ENCODE results near the gene ZNF565.
"Not testable (repeated sequence)": the region's sequence is repeated elsewhere in the genome, so short reads cannot be mapped to it uniquely, and the experiment has no call there.

ZNF565 gene

GRCh38 chr19:36212895-36213294, 1.6 kb downstream of the ZNF565 start:
- DNase-seq (ENCODE audit: low read depth) = no peak

- DNase-seq (ENCODE audit: low read depth) = no peak
These were observed 4.0 kb downstream of the ZNF565 start for GRCh38 chr19:36210497-36210896.

- no peak for DNase-seq (ENCODE audit: low read depth)
These were observed 5.1 kb downstream of the ZNF565 start for GRCh38 chr19:36209372-36209771.

GRCh38 chr19:36207605-36208252, 6.7 kb downstream of the ZNF565 start:
- DNase-seq (ENCODE audit: low read depth) = no peak

- no peak for DNase-seq (ENCODE audit: low read depth)
These were observed 11.2 kb downstream of the ZNF565 start for GRCh38 chr19:36203293-36203692.

GRCh38 chr19:36201684-36202083, 12.8 kb downstream of the ZNF565 start:
- no peak for DNase-seq (ENCODE audit: low read depth)

- DNase-seq (ENCODE audit: low read depth) = no peak
These were observed 16.3 kb downstream of the ZNF565 start for GRCh38 chr19:36198119-36198518.

- DNase-seq (ENCODE audit: low read depth) = no peak
These were observed 18.2 kb downstream of the ZNF565 start for GRCh38 chr19:36196249-36196648.

GRCh38 chr19:36186722-36187121, 27.7 kb downstream of the ZNF565 start:
- DNase-seq (ENCODE audit: low read depth) = not testable (repeated sequence)

GRCh38 chr19:36183245-36183628, 31.2 kb downstream of the ZNF565 start:
- DNase-seq (ENCODE audit: low read depth) = no peak

- DNase-seq (ENCODE audit: low read depth) = no peak
These were observed 31.7 kb downstream of the ZNF565 start for GRCh38 chr19:36182612-36183244.

GRCh38 chr19:36179077-36179476, 35.4 kb downstream of the ZNF565 start:
- not testable (repeated sequence) for DNase-seq (ENCODE audit: low read depth)

- not testable (repeated sequence) for DNase-seq (ENCODE audit: low read depth)
These were observed 40.6 kb downstream of the ZNF565 start for GRCh38 chr19:36173846-36174245.

GRCh38 chr19:36172852-36173251, 41.6 kb downstream of the ZNF565 start:
- DNase-seq (ENCODE audit: low read depth) = no peak

GRCh38 chr19:36169084-36169760, 45.2 kb downstream of the ZNF565 start:
- no peak for DNase-seq (ENCODE audit: low read depth)

GRCh38 chr19:36163813-36164212, 50.7 kb downstream of the ZNF565 start:
- DNase-seq (ENCODE audit: low read depth) = no peak

- DNase-seq (ENCODE audit: low read depth) = no peak
These were observed 53.5 kb downstream of the ZNF565 start for GRCh38 chr19:36160821-36161596.

- DNase-seq (ENCODE audit: low read depth) = no peak
These were observed 61.3 kb downstream of the ZNF565 start for GRCh38 chr19:36153126-36153525.

- no peak for DNase-seq (ENCODE audit: low read depth)
These were observed 61.9 kb downstream of the ZNF565 start, which contains the start of gene COX7A1 for GRCh38 chr19:36152352-36153091. COX7A1 (minus strand) TSS chr19:36152447; CDS start chr19:36152407, 40 bp downstream.

GRCh38 chr19:36152019-36152351, 62.5 kb downstream of the ZNF565 start:
- DNase-seq (ENCODE audit: low read depth) = no peak

GRCh38 chr19:36151144-36152018, 63.1 kb downstream of the ZNF565 start:
- no peak for DNase-seq (ENCODE audit: low read depth)
